K562 (cell line): ENCODE data around the gene IGF2BP1. TPM values are rescaled to one million over a fixed set of nuclear protein-coding genes. Genes with fewer than 3 reads are reported as not detected.
A peak's percentile ranks its signal among the peaks of the same experiment; 100 is the strongest.

Source experiments
- BMI1 ChIP-seq: fragments of 150-350 bp; IDR thresholded peaks from 2 replicates; pipeline ENCODE4 v1.6.1; 2014; ENCODE audit warnings: low read length
- GABPB1 ChIP-seq: sonication (generic); formaldehyde crosslinking; IDR thresholded peaks from 2 replicates; pipeline ENCODE4 v1.8.0; 2022; ENCODE audit warnings: mild to moderate bottlenecking, missing genetic modification reagents
- GATAD2B ChIP-seq: fragments of 450-650 bp; IDR thresholded peaks from 2 replicates; pipeline ENCODE4 v1.6.1; 2017; ENCODE audit warnings: mild to moderate bottlenecking, borderline replicate concordance
- HCFC1 ChIP-seq: IDR thresholded peaks from 2 replicates; pipeline ENCODE4 v1.6.1; 2012; ENCODE audit warnings: low read depth, low read length, improper control_type of control experiment
- HDAC1 ChIP-seq, 2 experiments: fragments of 450-650 bp; IDR thresholded peaks; 2 replicates each; pipeline ENCODE4 v1.6.1; 2016 to 2017; ENCODE audit warnings: inconsistent platforms in 1 of 2, mild to moderate bottlenecking in 1 of 2, moderate library complexity in 1 of 2
- HNRNPLL ChIP-seq: fragments of 200-400 bp; formaldehyde crosslinking; IDR thresholded peaks from 2 replicates; pipeline ENCODE4 v1.6.1; 2017; ENCODE audit warnings: low read length, low read depth, mild to moderate bottlenecking; ENCODE audit not compliant: poor library complexity, severe bottlenecking
- MAFG ChIP-seq: fragments of 450-650 bp; conservative IDR thresholded peaks from 2 replicates; pipeline ENCODE4 v1.6.1; 2016; ENCODE audit warnings: missing genetic modification characterization, missing compliant biosample characterization
- NCOA6 ChIP-seq: fragments of 450-650 bp; IDR thresholded peaks from 2 replicates; pipeline ENCODE4 v1.6.1; 2017; ENCODE audit warnings: mild to moderate bottlenecking
- RBM34 ChIP-seq: fragments of 200-400 bp; formaldehyde crosslinking; IDR thresholded peaks from 2 replicates; pipeline ENCODE4 v1.6.1; 2018; ENCODE audit warnings: low read length, borderline replicate concordance; ENCODE audit not compliant: insufficient read depth
- REST ChIP-seq, 2 experiments: fragments of 450-650 bp; formaldehyde crosslinking in 1 of 2; IDR thresholded peaks; 2 replicates each; pipeline versions ENCODE4 v1.4.0 to v1.6.1; 2014 to 2020; ENCODE audit warnings: mild to moderate bottlenecking in 2 of 2, borderline replicate concordance in 1 of 2, low read depth in 1 of 2
- SIRT6 ChIP-seq: IDR thresholded peaks from one replicate; pipeline ENCODE4 v1.6.1; 2012; ENCODE audit warnings: low read depth, mild to moderate bottlenecking, control low read depth, inconsistent platforms, low read length, moderate library complexity
- SMARCA4 ChIP-seq: fragments of 450-650 bp; IDR thresholded peaks from 2 replicates; pipeline ENCODE4 v1.6.1; 2016
- SNIP1 ChIP-seq: fragments of 450-650 bp; IDR thresholded peaks from 2 replicates; pipeline ENCODE4 v1.7.1; 2017; ENCODE audit warnings: low read depth, mild to moderate bottlenecking
- TFAM ChIP-seq: fragments of 250-450 bp; sonication (Bioruptor Pico); conservative IDR thresholded peaks from 2 replicates; pipeline ENCODE4 v1.5.0; 2021; ENCODE audit warnings: mild to moderate bottlenecking, moderate library complexity
- TRIM28 ChIP-seq: fragments of 450-650 bp; IDR thresholded peaks from 2 replicates; pipeline ENCODE4 v1.6.1; 2017
- ZNF175 ChIP-seq: fragments of 200-800 bp; sonication (Bioruptor generic); IDR thresholded peaks from 2 replicates; pipeline ENCODE4 v1.6.1; 2016; ENCODE audit warnings: low read depth, mild to moderate bottlenecking, missing genetic modification characterization, missing compliant biosample characterization
- ZSCAN29 ChIP-seq: fragments of 450-650 bp; IDR thresholded peaks from 2 replicates; pipeline ENCODE4 v1.6.1; 2017
- polyA plus RNA-seq, 8 experiments: library from polyadenylated mRNA; depleted of rRNA in 4 of 8; stranded (reverse) in 5 of 8; unstranded in 3 of 8; fragments of >200 nt; fragmentation: Nextera tagmentation in 2 of 8; fragmentation: Illumina TruSeq in 1 of 8; extraction: Ambion mirVana in 2 of 8; extraction: Trizol in 1 of 8; gene quantifications; 2 replicates each; pipeline versions ENCODE4 v1.2.1 to v1.2.3, GENCODE V29; 2011 to 2014; ENCODE audit warnings: inconsistent platforms in 1 of 8, missing spikeins in 1 of 8
- total RNA-seq, 7 experiments: library from RNA; depleted of rRNA in 6 of 7; stranded (reverse); fragments of >200 nt in 6 of 7; fragmentation: Illumina TruSeq in 2 of 7; extraction: Trizol in 2 of 7; gene quantifications; 2 replicates each; pipeline versions ENCODE4 v1.2.1 to v1.2.3, GENCODE V29; 2011 to 2021; ENCODE audit warnings: low replicate concordance in 1 of 7
- TF ChIP-seq, protein P1 (sequence below): fragments of 250-450 bp; sonication (Bioruptor Pico); IDR thresholded peaks from 2 replicates; pipeline ENCODE4 v1.6.1; 2021; ENCODE audit warnings: mild to moderate bottlenecking
- TF ChIP-seq, protein P2 (sequence below): fragments of 150-350 bp; IDR thresholded peaks from 2 replicates; pipeline ENCODE4 v1.6.1; 2014; ENCODE audit warnings: low read depth, mild to moderate bottlenecking, low read length, borderline replicate concordance

IGF2BP1 gene
- total and polyA plus RNA-seq, 9 of the 15 experiments (the other 6 are each of a cell fraction or from before 2014, with no cell fraction given): 13.0 to 318 (median 53.6) TPM

- TF ChIP-seq REST (IDR thresholded peaks at IDR 0.05; ENCODE audit: borderline replicate concordance): no peak
- no peak for TF ChIP-seq REST (CRISPR knock-in tag; IDR thresholded peaks at IDR 0.05; ENCODE audit: low read depth)
- no peak for TF ChIP-seq TFAM (CRISPR knock-in tag)
- TF ChIP-seq, protein P1, sequence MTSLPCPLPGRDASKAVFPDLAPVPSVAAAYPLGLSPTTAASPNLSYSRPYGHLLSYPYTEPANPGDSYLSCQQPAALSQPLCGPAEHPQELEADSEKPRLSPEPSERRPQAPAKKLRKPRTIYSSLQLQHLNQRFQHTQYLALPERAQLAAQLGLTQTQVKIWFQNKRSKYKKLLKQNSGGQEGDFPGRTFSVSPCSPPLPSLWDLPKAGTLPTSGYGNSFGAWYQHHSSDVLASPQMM: no peak
- TF ChIP-seq ZNF175 (CRISPR knock-in tag): no peak
- TF ChIP-seq TRIM28: no peak
- TF ChIP-seq SIRT6: no peak
- TF ChIP-seq ZSCAN29: no peak
- TF ChIP-seq HDAC1 (IDR thresholded peaks at IDR 0.05): no peak; a peak in 1 of 4 replicates
- TF ChIP-seq HNRNPLL: no peak
- 0 out of 2 replicates have a peak, but pooled peaks have one; percentile 10 for TF ChIP-seq GATAD2B
- no peak for TF ChIP-seq RBM34
- TF ChIP-seq GABPB1 (CRISPR knock-in tag): no peak
- TF ChIP-seq SMARCA4: no peak
- TF ChIP-seq HCFC1: no peak
- no peak for TF ChIP-seq BMI1
- no peak for TF ChIP-seq NCOA6
- TF ChIP-seq, protein P2, sequence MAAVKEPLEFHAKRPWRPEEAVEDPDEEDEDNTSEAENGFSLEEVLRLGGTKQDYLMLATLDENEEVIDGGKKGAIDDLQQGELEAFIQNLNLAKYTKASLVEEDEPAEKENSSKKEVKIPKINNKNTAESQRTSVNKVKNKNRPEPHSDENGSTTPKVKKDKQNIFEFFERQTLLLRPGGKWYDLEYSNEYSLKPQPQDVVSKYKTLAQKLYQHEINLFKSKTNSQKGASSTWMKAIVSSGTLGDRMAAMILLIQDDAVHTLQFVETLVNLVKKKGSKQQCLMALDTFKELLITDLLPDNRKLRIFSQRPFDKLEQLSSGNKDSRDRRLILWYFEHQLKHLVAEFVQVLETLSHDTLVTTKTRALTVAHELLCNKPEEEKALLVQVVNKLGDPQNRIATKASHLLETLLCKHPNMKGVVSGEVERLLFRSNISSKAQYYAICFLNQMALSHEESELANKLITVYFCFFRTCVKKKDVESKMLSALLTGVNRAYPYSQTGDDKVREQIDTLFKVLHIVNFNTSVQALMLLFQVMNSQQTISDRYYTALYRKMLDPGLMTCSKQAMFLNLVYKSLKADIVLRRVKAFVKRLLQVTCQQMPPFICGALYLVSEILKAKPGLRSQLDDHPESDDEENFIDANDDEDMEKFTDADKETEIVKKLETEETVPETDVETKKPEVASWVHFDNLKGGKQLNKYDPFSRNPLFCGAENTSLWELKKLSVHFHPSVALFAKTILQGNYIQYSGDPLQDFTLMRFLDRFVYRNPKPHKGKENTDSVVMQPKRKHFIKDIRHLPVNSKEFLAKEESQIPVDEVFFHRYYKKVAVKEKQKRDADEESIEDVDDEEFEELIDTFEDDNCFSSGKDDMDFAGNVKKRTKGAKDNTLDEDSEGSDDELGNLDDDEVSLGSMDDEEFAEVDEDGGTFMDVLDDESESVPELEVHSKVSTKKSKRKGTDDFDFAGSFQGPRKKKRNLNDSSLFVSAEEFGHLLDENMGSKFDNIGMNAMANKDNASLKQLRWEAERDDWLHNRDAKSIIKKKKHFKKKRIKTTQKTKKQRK: no peak
- no peak for TF ChIP-seq SNIP1
- no peak for TF ChIP-seq MAFG (tag)
Observed at GRCh38 chr17:48996722-48997102, 473 bp upstream of the IGF2BP1 start (continued).
